Keratinocyte (primary cell): ENCODE data around the gene DIP2B. TPM values are rescaled to one million over a fixed set of nuclear protein-coding genes. Genes with fewer than 3 reads are reported as not detected.

ENCODE experiments used
- DNase-seq: peaks from one replicate; pipeline ENCODE4 v3.0.0-alpha.2; 2011; ENCODE audit warnings: low read depth, missing footprints, low spot score
- FAIRE-seq: peaks from 2 replicates; lab custom pipeline; 2011; peaks lifted over from hg19 to GRCh38; lab: Jason Lieb, UNC
- H2AFZ ChIP-seq: 2 replicates; pipeline ENCODE4 v1.6.0; 2012; ENCODE audit warnings: low read length, control low read depth, inconsistent platforms; ENCODE audit not compliant: control insufficient read depth
- H3K27ac ChIP-seq: 2 replicates; pipeline ENCODE4 v1.5.1; 2011; ENCODE audit warnings: low read length; ENCODE audit not compliant: control insufficient read depth, insufficient read depth
- H3K27me3 ChIP-seq: 3 replicates; pipeline ENCODE4 v1.6.0; 2011; ENCODE audit warnings: low read length; ENCODE audit not compliant: control insufficient read depth, insufficient read depth; ENCODE audit errors: extremely low read depth
- H3K36me3 ChIP-seq, 2 experiments: 2 replicates in 1 of 2; 3 replicates in 1 of 2; pipeline ENCODE4 v1.5.1; 2011; ENCODE audit warnings: low read length in 2 of 2, mild to moderate bottlenecking in 1 of 2; ENCODE audit not compliant: control insufficient read depth in 2 of 2, insufficient read depth in 2 of 2; ENCODE audit errors: extremely low read depth in 1 of 2
- H3K4me1 ChIP-seq: 3 replicates; pipeline ENCODE4 v1.5.1; 2011; ENCODE audit warnings: low read length; ENCODE audit not compliant: control insufficient read depth, insufficient read depth; ENCODE audit errors: extremely low read depth
- H3K4me2 ChIP-seq: 3 replicates; pipeline ENCODE4 v1.6.0; 2011; ENCODE audit warnings: low read depth, low read length; ENCODE audit not compliant: control insufficient read depth, insufficient read depth; ENCODE audit errors: extremely low read depth
- H3K4me3 ChIP-seq, 3 experiments: fragments of 200-600 bp in 1 of 3; sonication (generic) in 1 of 3; 2 replicates in 2 of 3; 3 replicates in 1 of 3; pipeline ENCODE4 v1.5.1; 2011 to 2016; ENCODE audit warnings: low read length in 3 of 3, mild to moderate bottlenecking in 3 of 3, control low read depth in 2 of 3, inconsistent platforms in 1 of 3, low read depth in 1 of 3, mixed read lengths in 1 of 3, mixed run types in 1 of 3, moderate library complexity in 1 of 3; ENCODE audit not compliant: control insufficient read depth in 2 of 3, insufficient read depth in 2 of 3; ENCODE audit errors: extremely low read depth in 1 of 3
- H3K79me2 ChIP-seq: 2 replicates; pipeline ENCODE4 v1.6.0; 2012; ENCODE audit warnings: low read length; ENCODE audit not compliant: control insufficient read depth, insufficient read depth
- H3K9ac ChIP-seq: 3 replicates; pipeline ENCODE4 v1.6.0; 2011; ENCODE audit warnings: low read length; ENCODE audit not compliant: control insufficient read depth, insufficient read depth; ENCODE audit errors: extremely low read depth
- H3K9me1 ChIP-seq: 3 replicates; pipeline ENCODE4 v1.6.0; 2011; ENCODE audit warnings: low read length; ENCODE audit not compliant: control insufficient read depth, insufficient read depth; ENCODE audit errors: extremely low read depth
- H3K9me3 ChIP-seq: 2 replicates; pipeline ENCODE4 v1.5.1; 2012; ENCODE audit warnings: low read depth, low read length; ENCODE audit not compliant: control insufficient read depth
- H4K20me1 ChIP-seq: 3 replicates; pipeline ENCODE4 v1.6.0; 2011; ENCODE audit warnings: low read length; ENCODE audit not compliant: control insufficient read depth, insufficient read depth; ENCODE audit errors: extremely low read depth
- EZH2 ChIP-seq: IDR thresholded peaks from one replicate; pipeline ENCODE4 v1.6.1; 2012; ENCODE audit warnings: inconsistent platforms, mild to moderate bottlenecking, low read length, moderate library complexity
- dilution Hi-C: fragments of 300-500 bp; cut with MboI; formaldehyde crosslinking; loops from one replicate; pipeline ENCODE4 v1.7.0; 2020; ENCODE audit warnings: low sequenced_read_pairs; ENCODE audit not compliant: extremely low pct_ligation_motif_present
- polyA plus RNA-seq, 5 experiments: library from polyadenylated mRNA; depleted of rRNA in 3 of 5; stranded (reverse) in 3 of 5; stranded (forward) in 1 of 5; unstranded in 1 of 5; fragments of >200 nt; gene quantifications; 1 replicate in 1 of 5; 2 replicates in 3 of 5; 3 replicates in 1 of 5; pipeline versions ENCODE4 v1.2.1 to v1.2.3, GENCODE V29; 2011 to 2012; ENCODE audit warnings: missing spikeins in 2 of 5, low read depth in 1 of 5, low replicate concordance in 1 of 5
- TF ChIP-seq, protein P1 (sequence below), 3 experiments: IDR thresholded peaks in 1 of 3; conservative IDR thresholded peaks in 1 of 3; optimal IDR thresholded peaks in 1 of 3; 2 replicates in 2 of 3; 3 replicates in 1 of 3; pipeline versions ENCODE3 to v1.5.1; 2011; ENCODE audit warnings: low read length in 3 of 3, mild to moderate bottlenecking in 3 of 3, moderate library complexity in 2 of 3, control low read depth in 1 of 3, inconsistent platforms in 1 of 3; ENCODE audit not compliant: insufficient read depth in 2 of 3; ENCODE audit errors: extremely low read depth in 1 of 3

Gene DIP2B
- polyA plus RNA-seq, 1 donor (not counting 4 experiments of a cell fraction or from before 2014, with no cell fraction given), result 30.2 TPM

GRCh38 chr12:50619610-50619958 lies 114.8 kb downstream of the DIP2B start:
- peak overlapping the region in 2 of 3 experiments; percentile 1 to 54 for H3K4me3 ChIP-seq
- H3K4me2 ChIP-seq, result peak overlapping the region; percentile 89
- no peak for TF ChIP-seq EZH2
- TF ChIP-seq, protein P1, sequence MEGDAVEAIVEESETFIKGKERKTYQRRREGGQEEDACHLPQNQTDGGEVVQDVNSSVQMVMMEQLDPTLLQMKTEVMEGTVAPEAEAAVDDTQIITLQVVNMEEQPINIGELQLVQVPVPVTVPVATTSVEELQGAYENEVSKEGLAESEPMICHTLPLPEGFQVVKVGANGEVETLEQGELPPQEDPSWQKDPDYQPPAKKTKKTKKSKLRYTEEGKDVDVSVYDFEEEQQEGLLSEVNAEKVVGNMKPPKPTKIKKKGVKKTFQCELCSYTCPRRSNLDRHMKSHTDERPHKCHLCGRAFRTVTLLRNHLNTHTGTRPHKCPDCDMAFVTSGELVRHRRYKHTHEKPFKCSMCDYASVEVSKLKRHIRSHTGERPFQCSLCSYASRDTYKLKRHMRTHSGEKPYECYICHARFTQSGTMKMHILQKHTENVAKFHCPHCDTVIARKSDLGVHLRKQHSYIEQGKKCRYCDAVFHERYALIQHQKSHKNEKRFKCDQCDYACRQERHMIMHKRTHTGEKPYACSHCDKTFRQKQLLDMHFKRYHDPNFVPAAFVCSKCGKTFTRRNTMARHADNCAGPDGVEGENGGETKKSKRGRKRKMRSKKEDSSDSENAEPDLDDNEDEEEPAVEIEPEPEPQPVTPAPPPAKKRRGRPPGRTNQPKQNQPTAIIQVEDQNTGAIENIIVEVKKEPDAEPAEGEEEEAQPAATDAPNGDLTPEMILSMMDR (optimal IDR thresholded peaks at IDR 0.05 in 1 of 3, IDR thresholded peaks at IDR 0.05 in 1 of 3, conservative IDR thresholded peaks at IDR 0.05 in 1 of 3; ENCODE audit: extremely low read depth in 1 of 3, insufficient read depth in 2 of 3, low read length in 3 of 3), result no peak
- H3K27me3 ChIP-seq, result no peaks in the 10 kb centered on the region
- no peak overlapping the region for H2AFZ ChIP-seq
- peak overlapping the region; percentile 82 for H3K9ac ChIP-seq
- H3K79me2 ChIP-seq, result peaks cover 46% of the 10 kb centered on the region
- H3K27ac ChIP-seq, result peak overlapping the region; percentile 94
- DNase-seq, result no peak
- H3K9me1 ChIP-seq, result peaks cover under 1% of the 10 kb centered on the region
- no peak for FAIRE-seq
- H3K9me3 ChIP-seq, result no peaks in the 10 kb centered on the region
- peaks cover 80% of the 10 kb centered on the region for H3K4me1 ChIP-seq
- peaks cover 0 to under 1% of the 10 kb centered on the region in 2 experiments for H3K36me3 ChIP-seq
- no peaks in the 10 kb centered on the region for H4K20me1 ChIP-seq
- dilution Hi-C loops, result no loop called here

DNA sequence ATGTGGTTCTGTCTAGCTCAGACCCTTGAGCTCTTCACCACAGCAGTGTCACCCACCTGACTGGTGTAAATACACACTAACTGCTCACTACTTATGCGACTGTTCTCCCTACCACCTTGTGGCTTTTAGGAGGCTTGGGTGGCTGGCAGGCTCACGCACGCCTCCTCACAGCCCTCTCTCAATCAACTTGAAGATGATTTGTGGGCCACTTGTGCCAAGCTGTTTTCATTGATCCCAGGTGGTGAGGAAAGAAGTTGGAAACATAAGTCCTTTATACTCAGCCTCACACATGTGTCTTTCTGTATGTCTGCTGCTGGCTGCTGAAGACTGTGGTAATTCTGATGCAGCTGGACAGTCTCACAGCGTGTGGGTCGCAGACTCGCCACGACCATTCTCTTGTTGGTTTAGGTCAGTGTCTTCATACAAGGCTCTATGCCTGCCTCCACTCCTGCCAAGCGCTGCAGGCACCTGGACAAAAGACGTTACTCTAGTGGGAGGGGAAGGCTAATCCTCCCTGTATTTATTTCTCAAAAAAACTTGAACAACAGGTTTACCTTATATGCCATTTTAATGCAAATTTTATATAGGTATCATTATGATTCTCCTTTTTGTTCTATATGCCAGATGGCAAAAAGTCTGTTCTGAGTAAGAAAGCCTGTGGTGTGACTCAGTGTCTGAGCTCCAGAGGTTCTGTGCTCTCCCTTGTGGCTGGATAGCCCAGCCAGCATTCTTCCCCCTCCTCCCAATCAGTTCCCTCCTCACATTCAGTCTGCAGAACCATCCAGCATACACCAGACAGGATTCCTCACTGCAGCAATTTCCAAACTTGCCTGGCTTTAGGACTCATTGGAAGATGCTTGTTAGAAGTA lies 115.6 kb downstream of the DIP2B start:
- peak overlapping the region; percentile 94 for H3K27ac ChIP-seq
- H3K4me2 ChIP-seq, result peak overlapping the region; percentile 89
- peak overlapping the region; percentile 82 for H3K9ac ChIP-seq
- TF ChIP-seq, protein P1 (optimal IDR thresholded peaks at IDR 0.05 in 1 of 3, IDR thresholded peaks at IDR 0.05 in 1 of 3, conservative IDR thresholded peaks at IDR 0.05 in 1 of 3; ENCODE audit: extremely low read depth in 1 of 3, insufficient read depth in 2 of 3, low read length in 3 of 3), result peak; percentile 9 to 41 (median 10)
- TF ChIP-seq EZH2, result no peak
- H3K9me3 ChIP-seq, result no peaks in the 10 kb centered on the region
- H2AFZ ChIP-seq, result no peak overlapping the region
- no peaks in the 10 kb centered on the region for H4K20me1 ChIP-seq
- peaks cover 73% of the 10 kb centered on the region for H3K4me1 ChIP-seq
- FAIRE-seq, result peak; percentile 62
- peak overlapping the region in 2 of 3 experiments; percentile 8 to 54 for H3K4me3 ChIP-seq
- peaks cover 53% of the 10 kb centered on the region for H3K79me2 ChIP-seq
- H3K27me3 ChIP-seq, result no peaks in the 10 kb centered on the region
- peaks cover 0 to 2% of the 10 kb centered on the region in 2 experiments for H3K36me3 ChIP-seq
- DNase-seq, result peak; percentile 75
- dilution Hi-C loops, result no loop called here
- peaks cover 2% of the 10 kb centered on the region for H3K9me1 ChIP-seq
